CD4-positive, alpha-beta T cell treated with Interleukin-10 for 1 hour (primary cell): ENCODE measurements around the gene PIP5K1C.
"Not testable (repeated sequence)": the region's sequence is repeated elsewhere in the genome, so short reads cannot be mapped to it uniquely, and the experiment has no call there.

Experiments
- DNase-seq: peaks from one replicate; pipeline ENCODE4 v3.0.0-alpha.2; 2020

The PIP5K1C gene

GRCh38 chr19:3642987-3643673 lies 57.1 kb downstream of the PIP5K1C start:
- DNase-seq: peak; percentile 22

- DNase-seq: no peak
Observed at GRCh38 chr19:3642296-3642695, 58.0 kb downstream of the PIP5K1C start.

- no peak for DNase-seq
Observed at GRCh38 chr19:3641515-3642269, 58.6 kb downstream of the PIP5K1C start.

- DNase-seq: no peak
Observed at GRCh38 chr19:3639479-3639878, 60.8 kb downstream of the PIP5K1C start.

GRCh38 chr19:3638208-3639193 lies 61.8 kb downstream of the PIP5K1C start:
- no peak for DNase-seq

- no peak for DNase-seq
Observed at GRCh38 chr19:3637621-3638020, 62.6 kb downstream of the PIP5K1C start.

GRCh38 chr19:3636962-3637361 lies 63.3 kb downstream of the PIP5K1C start:
- DNase-seq: no peak

- no peak for DNase-seq
Observed at GRCh38 chr19:3636506-3636905, 63.8 kb downstream of the PIP5K1C start.

- DNase-seq: no peak
Observed at GRCh38 chr19:3634496-3635045, 65.7 kb downstream of the PIP5K1C start.

- DNase-seq: no peak
Observed at GRCh38 chr19:3633559-3633988, 66.7 kb downstream of the PIP5K1C start.

GRCh38 chr19:3632739-3633558 lies 67.3 kb downstream of the PIP5K1C start:
- no peak for DNase-seq

- no peak for DNase-seq
Observed at GRCh38 chr19:3632098-3632497, 68.2 kb downstream of the PIP5K1C start.

GRCh38 chr19:3631053-3631861 lies 69.0 kb downstream of the PIP5K1C start:
- no peak for DNase-seq

- not testable (repeated sequence) for DNase-seq
Observed at GRCh38 chr19:3628766-3629165, 71.5 kb downstream of the PIP5K1C start.

- DNase-seq: no peak
Observed at GRCh38 chr19:3627351-3627723, 72.9 kb downstream of the PIP5K1C start.

- peak; percentile 99 for DNase-seq
Observed at GRCh38 chr19:3626473-3627350, 73.6 kb downstream of the PIP5K1C start, which contains the start of gene CACTIN. Gene CACTIN, minus strand, starts transcription at chr19:3626790. Its CDS starts 28 bp downstream, at chr19:3626762.

GRCh38 chr19:3625996-3626472 lies 74.2 kb downstream of the PIP5K1C start:
- no peak for DNase-seq

GRCh38 chr19:3623716-3624115 lies 76.6 kb downstream of the PIP5K1C start:
- DNase-seq: no peak

- no peak for DNase-seq
Observed at GRCh38 chr19:3622224-3622623, 78.0 kb downstream of the PIP5K1C start.

- no peak for DNase-seq
Observed at GRCh38 chr19:3621689-3622088, 78.6 kb downstream of the PIP5K1C start.
